Lung microvascular endothelial cell (primary cell): ENCODE results near the gene ADSS1. TPM values are rescaled to one million over a fixed set of nuclear protein-coding genes. Genes with fewer than 3 reads are reported as not detected.

Experiments used
- DNase-seq, 2 donors: peaks; one replicate each; pipeline versions ENCODE4 v3.0.0 to v3.0.0-alpha.2; 2010; ENCODE audit warnings: low read depth in 2 of 2
- total RNA-seq: library from RNA; depleted of rRNA; stranded (reverse); fragments of >200 nt; gene quantifications from 2 replicates; pipeline ENCODE4 v1.2.1, GENCODE V29; 2014

Gene ADSS1
- total RNA-seq, 1 donor from 2014 or later = 1.8 TPM

DNA sequence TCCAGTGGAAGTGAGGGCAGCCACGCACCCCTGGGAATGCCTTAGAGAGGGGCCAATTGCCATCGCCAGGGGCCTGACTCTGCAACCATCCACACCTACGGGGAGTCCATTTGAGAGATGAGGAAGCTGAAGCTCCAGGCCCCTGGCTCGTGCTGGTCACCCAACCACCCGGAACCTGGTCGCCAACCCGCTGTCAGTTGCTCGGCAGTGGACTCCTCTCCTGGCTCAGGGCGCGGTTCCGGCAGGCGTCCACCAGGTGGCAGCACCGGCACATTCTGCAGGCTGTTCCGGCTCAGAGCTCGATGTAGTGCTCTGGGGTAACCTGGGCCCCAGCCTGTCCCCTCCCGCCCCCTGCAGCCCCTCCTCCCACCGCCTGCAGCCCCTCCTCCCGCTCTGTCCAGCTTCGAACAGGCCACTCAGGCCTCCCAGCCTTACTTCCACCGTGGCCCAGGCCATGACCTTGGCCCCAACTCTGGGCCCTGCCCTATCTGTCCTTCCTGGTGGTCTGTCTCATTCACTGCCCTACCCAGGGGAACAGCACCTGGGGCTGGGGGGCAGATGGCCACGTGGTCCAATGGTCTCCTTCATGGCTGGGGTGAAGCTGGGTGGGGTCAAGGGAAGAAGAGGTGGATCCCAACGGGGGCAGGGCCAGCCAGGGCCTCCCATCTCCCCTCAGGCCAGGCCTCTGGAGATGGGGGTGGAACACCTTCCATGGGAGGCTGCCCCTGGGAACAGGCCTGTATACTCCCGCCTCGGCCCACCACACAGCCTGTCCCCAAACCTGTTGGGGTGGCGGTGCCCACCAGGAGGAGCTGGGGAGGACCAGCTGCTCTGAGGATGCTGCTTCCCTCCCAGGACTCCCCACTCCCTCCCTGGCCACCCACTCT, 44.7 kb downstream of the ADSS1 start:
- DNase-seq = peak; percentile 79 to 89

DNA sequence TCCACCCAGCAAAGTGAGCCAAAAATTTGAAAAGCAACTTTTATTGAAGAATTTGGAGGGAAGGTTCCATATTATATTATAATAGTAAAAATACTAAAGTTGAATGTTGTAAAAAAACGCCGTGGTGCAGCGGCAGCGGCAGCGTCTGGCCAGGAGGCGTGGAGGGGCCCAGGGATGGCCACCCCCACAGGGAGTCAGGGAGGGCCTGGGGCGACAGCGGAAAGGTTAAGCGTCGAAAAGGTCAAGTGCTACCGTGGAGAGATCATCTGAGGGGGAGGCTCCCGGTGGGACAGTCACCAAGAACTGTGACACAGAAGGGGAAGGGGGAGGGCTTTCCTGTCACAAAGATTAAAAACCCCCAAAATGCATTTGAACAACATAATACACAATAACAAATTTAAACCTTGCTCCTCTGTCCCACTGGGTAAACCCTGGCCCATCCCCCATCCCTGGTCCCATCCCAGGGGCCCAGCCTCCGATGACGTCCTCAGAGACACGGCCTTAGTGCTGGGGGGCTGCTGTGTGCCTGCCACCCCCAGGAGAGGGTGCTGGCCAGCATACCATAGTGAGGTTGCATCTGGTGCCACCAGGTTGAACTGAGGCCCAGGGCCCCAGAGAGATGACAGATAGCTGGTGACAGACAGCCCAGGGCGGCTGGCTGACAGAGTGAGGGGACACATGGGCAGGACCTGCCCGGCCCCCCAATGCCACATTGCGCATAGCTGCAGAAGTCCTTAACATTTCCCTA, 45.5 kb downstream of the ADSS1 start:
- DNase-seq = no peak

DNA sequence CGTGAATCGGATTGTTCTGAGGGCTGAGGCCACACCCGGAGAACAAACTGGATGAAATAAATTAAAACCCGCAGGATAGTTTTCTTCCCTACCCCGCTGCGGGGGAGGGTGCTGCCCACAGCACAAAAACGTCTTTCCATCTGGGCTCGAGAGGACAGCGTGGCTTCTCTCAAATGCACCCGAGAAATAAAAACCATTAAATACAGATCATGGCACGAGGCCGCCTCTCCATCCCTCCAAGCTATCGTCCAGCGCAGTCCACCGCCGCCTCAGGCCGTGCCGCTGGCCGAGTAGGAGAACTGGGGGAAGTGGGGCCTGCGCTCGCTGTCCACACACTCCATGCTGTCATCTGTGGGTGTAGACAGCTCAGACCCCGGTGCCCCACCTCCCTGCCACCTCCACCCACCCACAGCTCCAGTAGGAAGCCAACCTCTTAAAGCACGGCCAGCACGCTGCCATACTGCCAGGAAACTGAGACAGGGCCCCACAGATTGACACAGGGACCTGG, 46.1 kb downstream of the ADSS1 start:
- no peak for DNase-seq

- no peak for DNase-seq
Measured at GRCh38 chr14:104770851-104771272, 46.8 kb downstream of the ADSS1 start.

DNA sequence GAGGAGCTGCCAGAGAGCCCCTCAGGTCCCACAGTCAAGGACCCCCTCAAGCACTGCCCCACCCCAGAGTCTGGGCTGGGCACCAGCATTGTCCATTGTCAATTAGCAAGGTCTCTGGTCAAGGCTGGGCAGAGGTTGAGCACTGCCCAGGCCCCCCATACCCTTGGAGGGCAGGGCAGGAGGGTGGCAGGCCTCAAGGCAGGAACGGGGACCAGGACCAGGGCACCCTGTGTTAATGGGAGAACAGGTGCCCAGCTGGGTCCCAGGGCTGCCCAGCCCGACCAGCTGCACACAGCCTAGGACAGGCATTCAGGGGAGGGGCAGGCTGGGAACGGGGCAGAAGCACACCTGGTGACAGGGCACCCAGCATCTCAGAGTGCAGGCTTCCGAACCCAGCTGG, 47.3 kb downstream of the ADSS1 start:
- no peak for DNase-seq

DNA sequence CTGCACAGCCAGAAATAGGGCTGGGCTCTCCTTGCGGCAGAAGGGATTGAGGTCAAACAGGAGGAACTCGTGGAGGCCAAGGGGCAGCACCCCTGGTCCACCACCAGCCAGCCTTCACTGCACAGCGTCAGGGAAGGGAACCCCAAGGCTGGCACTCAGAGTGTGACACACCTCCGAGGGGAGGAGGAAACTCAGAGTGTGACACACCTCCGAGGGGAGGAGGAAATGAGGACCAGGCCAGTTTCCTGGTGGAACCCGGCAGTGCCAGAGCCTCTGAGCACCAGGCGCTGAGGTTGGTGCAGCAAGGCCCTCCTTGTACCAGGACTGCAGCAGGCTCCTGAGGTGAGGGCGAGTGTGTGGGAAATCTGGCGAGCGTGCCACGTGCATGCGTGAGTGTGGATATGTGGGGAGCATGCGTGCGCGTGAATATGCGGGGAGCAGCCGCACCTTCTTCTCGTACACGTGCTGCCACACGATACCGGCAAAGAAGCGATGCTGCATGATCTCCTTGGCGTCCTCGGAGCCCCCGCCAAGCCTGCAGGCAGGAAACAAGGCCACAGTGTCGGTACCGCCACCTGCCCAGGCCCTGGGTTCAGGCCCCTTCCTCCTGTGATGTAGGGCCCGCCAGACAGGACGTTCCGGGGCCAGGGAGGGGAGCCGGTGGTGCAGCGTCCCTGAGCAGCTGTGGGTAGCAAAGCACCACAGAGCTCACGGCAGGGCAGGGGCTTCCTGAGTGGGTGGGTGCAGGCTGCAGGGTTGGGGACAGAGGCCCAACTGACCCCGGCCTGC, 48.1 kb downstream of the ADSS1 start:
- DNase-seq = no peak

DNA sequence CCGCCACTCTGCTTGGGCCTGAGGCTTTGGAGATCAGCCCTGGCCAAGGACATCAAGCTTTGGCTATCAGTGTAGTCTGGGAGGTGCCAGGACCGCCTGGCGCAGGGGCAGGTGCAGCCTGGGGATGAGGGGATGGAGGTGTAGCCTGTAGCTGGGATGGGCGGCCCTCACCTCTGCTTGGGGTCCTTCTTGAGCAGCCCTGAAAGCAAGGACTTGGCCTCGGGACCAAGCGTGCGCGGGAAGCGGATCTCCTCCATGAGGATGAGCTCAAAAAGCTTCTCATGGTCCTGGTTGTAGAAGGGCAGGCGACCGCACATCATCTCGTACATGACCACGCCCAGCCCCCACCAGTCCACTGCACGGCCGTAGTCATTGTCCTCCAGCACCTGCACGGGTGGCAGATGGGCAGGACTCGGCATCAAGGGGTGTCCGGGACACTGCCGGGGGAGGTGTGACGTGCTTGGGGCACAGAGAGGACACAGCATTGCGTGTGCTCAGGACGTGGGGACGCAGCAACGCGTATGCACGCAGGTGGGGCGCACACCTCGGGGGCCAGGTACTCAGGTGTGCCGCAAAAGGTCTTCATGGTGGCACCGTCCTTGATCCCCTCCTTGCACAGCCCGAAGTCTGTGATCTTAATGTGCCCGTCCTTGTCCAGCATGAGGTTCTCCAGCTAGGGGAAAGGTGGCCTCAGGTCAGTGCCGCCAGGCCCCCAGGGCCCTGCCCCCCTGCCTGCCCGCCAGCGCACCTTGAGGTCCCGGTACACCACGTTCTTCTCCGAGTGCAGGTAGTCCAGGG, 48.9 kb downstream of the ADSS1 start:
- no peak for DNase-seq

- no peak for DNase-seq
Measured at GRCh38 chr14:104773505-104774452, 49.8 kb downstream of the ADSS1 start.

- DNase-seq = no peak
Measured at GRCh38 chr14:104774453-104775072, 50.5 kb downstream of the ADSS1 start.

DNA sequence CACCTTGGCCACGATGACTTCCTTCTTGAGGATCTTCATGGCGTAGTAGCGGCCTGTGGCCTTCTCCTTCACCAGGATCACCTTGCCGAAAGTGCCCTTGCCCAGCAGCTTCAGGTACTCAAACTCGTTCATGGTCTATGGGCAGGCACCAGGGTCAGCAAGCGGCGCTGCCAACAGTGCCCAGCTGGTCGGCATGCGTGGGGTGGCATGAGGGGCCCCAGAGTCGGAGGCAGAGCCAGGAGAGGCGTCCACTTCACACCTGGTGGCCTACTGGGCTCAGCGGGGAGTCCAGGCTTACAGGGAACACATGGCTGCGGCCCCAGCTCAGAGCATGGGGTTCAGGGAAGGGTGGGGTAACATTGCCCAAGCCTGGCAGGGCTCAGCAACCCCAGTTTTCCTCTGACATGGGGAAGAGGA, 51.1 kb downstream of the ADSS1 start:
- DNase-seq = no peak

- no peak for DNase-seq
Measured at GRCh38 chr14:104776481-104776880, 52.5 kb downstream of the ADSS1 start.

- no peak for DNase-seq
Measured at GRCh38 chr14:104776961-104777807, 53.2 kb downstream of the ADSS1 start.

GRCh38 chr14:104777808-104778249, 53.8 kb downstream of the ADSS1 start:
- no peak for DNase-seq

DNA sequence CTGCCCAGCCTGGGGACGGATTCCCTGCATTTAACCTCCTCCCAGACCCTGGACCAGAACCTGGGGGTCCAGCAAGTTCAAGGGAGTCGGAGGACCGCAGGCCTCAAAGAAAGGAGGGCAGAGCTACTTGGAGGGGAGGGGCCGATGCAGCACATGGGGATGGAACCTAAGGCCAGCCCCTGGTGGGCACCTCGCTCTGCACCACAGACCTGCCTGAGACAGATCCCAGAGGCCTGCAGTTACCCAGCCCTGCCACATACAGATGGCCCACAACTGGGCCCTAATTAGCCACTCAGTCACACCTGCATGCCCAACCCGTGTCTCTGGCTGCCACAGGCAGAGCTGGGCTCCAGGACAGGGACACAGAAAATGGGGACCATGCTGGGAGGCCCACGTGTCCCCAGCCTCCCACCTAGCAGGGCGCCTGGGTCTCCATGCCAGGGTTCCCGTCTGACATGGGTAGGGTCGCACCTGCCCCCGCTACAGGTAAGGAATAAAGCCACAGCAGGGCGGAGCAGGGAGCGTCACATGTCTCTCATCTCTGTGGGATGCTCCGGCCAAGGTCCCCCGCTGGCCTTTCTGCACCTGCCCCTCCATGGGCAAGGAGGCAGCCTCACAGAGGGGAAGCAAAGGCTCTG, 54.8 kb downstream of the ADSS1 start:
- no peak for DNase-seq

- no peak for DNase-seq
Measured at GRCh38 chr14:104779776-104780512, 55.9 kb downstream of the ADSS1 start.

GRCh38 chr14:104780513-104781030, 56.5 kb downstream of the ADSS1 start:
- DNase-seq = no peak
